Colonic mucosa (tissue), 4 donors: ENCODE data around the gene KBTBD2. TPM values are rescaled to one million over a fixed set of nuclear protein-coding genes. Genes with fewer than 3 reads are reported as not detected.
"Not testable (repeated sequence)": the region's sequence is repeated elsewhere in the genome, so short reads cannot be mapped to it uniquely, and the experiment has no call there.

Experiments used
- DNase-seq: peaks from one replicate; pipeline ENCODE4 v3.0.0-alpha.2; 2020
- H3K27ac ChIP-seq: fragments of 200-600 bp; one replicate; pipeline ENCODE4 v1.8.0; 2021
- H3K27me3 ChIP-seq: fragments of 200-600 bp; one replicate; pipeline ENCODE4 v1.8.0; 2021
- H3K36me3 ChIP-seq: fragments of 200-600 bp; one replicate; pipeline ENCODE4 v1.8.0; 2021
- H3K4me1 ChIP-seq: fragments of 200-600 bp; one replicate; pipeline ENCODE4 v1.8.0; 2021; ENCODE audit warnings: mild to moderate bottlenecking
- H3K4me3 ChIP-seq: fragments of 200-600 bp; one replicate; pipeline ENCODE4 v1.8.0; 2021
- H3K9ac ChIP-seq, 2 donors: one replicate each; pipeline ENCODE4 v1.7.0; 2013; ENCODE audit warnings: control low read depth in 2 of 2, low read depth in 2 of 2, low read length in 2 of 2
- H3K9me3 ChIP-seq: fragments of 200-600 bp; one replicate; pipeline ENCODE4 v1.8.0; 2021
- intact Hi-C: fragments of 100-400 bp; cut with DNase I; formaldehyde crosslinking; loops from one replicate; pipeline ENCODE4 v1.14.1; 2022
- total RNA-seq, 2 donors: library from RNA; stranded (reverse); fragmentation: NEBNext Ultra II Directional in 1 of 2; extraction: Animal tissue kit (Norgen Biotek cat#: 25700) in 1 of 2; gene quantifications; one replicate each; pipeline ENCODE4 v1.2.1, GENCODE V29; 2021
- TF ChIP-seq, protein P1 (sequence below): fragments of 200-600 bp; IDR thresholded peaks from one replicate; pipeline ENCODE4 v1.8.0; 2022; ENCODE audit warnings: antibody characterized with exemption, mild to moderate bottlenecking
- donor health status: healthy.
- donor health status: DM: no; HTN: no; CAD: no.
- donor health status: DM: no; HTN: no; CAD: no.

KBTBD2 gene
- total RNA-seq, 2 donors from 2014 or later = 18.2 to 33.0 TPM

DNA sequence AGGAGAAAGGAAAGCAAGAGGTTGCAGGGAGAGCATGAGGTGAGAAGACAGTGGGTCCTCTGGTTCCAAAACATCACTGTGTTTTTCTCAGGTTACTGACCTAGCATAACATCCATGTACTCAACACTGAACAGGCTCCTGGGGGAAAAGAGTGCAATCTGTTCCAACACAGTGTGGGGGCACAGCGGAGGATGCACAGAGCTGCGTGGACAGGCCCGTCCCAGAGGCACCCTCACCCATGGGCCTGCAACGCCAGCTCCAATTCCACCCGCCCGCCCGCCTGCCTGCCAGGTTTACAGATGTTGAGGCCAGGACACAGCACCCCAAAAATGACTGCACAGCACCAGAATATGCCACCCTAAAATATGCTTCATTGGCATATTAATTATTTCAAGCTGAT lies 38.8 kb upstream of the KBTBD2 start:
- Histone ChIP-seq H3K4me1 (no peaks in the 10 kb centered on the region), H3K36me3 (no peaks in the 10 kb centered on the region), H3K4me3 (no peak overlapping the region), H3K27ac (no peak overlapping the region), H3K9me3 (no peaks in the 10 kb centered on the region), H3K27me3 (no peaks in the 10 kb centered on the region), H3K9ac (no peak overlapping the region)
- TF ChIP-seq, protein P1, sequence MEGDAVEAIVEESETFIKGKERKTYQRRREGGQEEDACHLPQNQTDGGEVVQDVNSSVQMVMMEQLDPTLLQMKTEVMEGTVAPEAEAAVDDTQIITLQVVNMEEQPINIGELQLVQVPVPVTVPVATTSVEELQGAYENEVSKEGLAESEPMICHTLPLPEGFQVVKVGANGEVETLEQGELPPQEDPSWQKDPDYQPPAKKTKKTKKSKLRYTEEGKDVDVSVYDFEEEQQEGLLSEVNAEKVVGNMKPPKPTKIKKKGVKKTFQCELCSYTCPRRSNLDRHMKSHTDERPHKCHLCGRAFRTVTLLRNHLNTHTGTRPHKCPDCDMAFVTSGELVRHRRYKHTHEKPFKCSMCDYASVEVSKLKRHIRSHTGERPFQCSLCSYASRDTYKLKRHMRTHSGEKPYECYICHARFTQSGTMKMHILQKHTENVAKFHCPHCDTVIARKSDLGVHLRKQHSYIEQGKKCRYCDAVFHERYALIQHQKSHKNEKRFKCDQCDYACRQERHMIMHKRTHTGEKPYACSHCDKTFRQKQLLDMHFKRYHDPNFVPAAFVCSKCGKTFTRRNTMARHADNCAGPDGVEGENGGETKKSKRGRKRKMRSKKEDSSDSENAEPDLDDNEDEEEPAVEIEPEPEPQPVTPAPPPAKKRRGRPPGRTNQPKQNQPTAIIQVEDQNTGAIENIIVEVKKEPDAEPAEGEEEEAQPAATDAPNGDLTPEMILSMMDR = no peak
- no peak for DNase-seq
- intact Hi-C loops = no loop called here

DNA sequence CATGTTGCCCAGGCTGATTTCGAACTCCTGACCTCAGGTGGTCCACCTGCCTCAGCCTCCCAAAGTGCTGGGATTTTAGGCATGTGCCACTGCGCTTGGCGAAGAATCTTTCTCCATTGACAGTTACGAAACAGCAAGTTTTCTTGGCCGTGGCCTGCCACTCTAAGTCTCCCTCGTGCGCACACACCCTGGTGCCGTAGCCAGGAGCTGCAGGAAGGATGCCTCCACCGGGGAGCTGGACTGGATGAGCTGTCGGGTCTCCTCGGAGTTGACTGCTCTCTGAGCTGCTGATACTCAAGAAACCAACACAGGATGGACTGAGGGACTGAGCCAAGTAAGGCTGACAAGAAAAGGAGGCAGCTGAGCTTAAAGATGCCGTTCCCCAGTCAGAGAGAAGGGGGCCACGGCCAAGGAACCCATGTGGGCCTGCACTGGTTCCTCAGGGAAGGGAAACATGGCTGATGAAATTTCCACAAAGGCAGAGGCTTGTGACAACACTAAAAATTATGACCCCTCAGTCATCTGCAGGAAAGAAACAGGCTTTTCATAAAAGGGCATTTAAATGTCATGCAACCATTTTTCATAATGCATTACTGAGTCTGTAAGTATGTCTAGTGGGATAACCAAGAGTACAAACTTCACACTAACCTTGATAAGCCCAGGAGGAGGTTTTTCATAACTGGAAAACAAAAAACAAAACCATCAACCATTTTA lies 38.0 kb upstream of the KBTBD2 start:
- no peak overlapping the region for H3K4me3 ChIP-seq
- no peak overlapping the region for H3K9ac ChIP-seq
- no peak for DNase-seq
- no peaks in the 10 kb centered on the region for H3K36me3 ChIP-seq
- intact Hi-C loops = no loop called here
- TF ChIP-seq, protein P1 = no peak
- no peak overlapping the region for H3K27ac ChIP-seq
- no peaks in the 10 kb centered on the region for H3K27me3 ChIP-seq
- H3K4me1 ChIP-seq = no peaks in the 10 kb centered on the region
- H3K9me3 ChIP-seq = no peaks in the 10 kb centered on the region

DNA sequence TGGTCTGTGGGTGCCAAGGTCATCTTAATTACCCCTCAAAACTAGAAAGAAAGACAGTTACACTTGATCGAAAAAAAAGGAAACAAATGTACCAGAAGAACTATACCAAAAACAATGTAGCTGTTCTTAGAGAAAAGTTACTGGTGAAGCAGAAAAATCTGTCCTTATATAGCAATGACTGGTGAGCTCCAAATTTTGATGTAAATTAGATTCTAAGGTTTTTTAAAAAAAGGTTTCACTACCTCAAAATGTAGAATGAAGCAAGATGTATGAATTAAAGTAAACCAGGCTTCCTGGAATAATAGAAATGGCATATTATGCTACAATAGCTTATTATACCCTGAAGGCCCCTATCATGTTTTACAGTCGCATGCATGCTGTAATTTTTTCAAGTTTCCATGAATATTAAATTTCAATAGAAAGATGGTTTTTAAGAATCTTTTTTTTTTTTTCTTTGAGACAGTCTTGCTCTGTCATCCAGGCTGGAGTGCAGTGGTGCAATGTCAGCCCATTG lies 37.3 kb upstream of the KBTBD2 start:
- H3K36me3 ChIP-seq = no peaks in the 10 kb centered on the region
- intact Hi-C loops = no loop called here
- DNase-seq = no peak
- H3K27ac ChIP-seq = no peak overlapping the region
- H3K27me3 ChIP-seq = no peaks in the 10 kb centered on the region
- TF ChIP-seq, protein P1 = no peak
- H3K9ac ChIP-seq = no peak overlapping the region
- no peak overlapping the region for H3K4me3 ChIP-seq
- H3K9me3 ChIP-seq = no peaks in the 10 kb centered on the region
- H3K4me1 ChIP-seq = no peaks in the 10 kb centered on the region

DNA sequence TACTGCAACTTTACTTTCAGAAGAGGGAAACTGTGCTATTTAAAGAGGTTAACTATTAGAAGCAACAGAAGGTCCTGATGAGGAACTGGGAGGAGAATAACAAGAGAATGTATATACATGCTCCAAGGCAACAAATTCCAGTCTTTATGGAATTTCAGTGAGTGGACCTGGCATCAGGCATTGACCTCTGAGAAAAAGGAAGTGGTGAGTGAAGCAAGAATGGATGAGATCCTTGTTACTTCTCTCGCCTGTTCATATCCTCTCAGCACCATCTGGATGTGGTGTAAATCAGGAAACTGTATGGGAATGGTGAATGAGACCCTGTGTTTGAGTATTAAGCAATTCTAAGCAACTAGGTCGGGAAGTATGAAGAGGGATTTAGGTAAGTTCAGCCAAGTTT lies 30.3 kb upstream of the KBTBD2 start:
- TF ChIP-seq, protein P1 = no peak
- intact Hi-C loops = no loop called here
- no peak overlapping the region for H3K4me3 ChIP-seq
- H3K4me1 ChIP-seq = no peaks in the 10 kb centered on the region
- no peaks in the 10 kb centered on the region for H3K27me3 ChIP-seq
- H3K36me3 ChIP-seq = no peaks in the 10 kb centered on the region
- no peak overlapping the region for H3K9ac ChIP-seq
- no peak for DNase-seq
- H3K27ac ChIP-seq = no peak overlapping the region
- no peaks in the 10 kb centered on the region for H3K9me3 ChIP-seq

DNA sequence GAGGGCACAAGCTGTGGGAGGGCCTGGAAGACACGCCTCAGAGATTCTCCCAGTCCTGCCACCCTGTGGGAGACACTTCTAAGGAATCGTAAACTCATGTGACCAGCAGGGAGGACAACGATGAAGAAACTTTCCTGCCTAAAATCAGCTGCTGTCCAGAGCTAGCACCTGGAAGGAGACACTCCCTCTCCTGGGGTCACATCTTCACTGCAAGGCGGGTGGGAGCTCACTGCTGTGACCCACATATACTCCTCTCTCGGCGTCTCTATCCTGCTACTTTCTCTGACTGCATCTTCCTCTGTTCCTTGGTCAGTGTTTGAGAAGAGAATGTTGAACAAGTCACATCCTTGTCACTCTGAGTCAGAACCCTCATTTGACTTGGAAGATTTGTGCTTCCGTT lies 25.4 kb upstream of the KBTBD2 start:
- H3K27ac ChIP-seq, H3K36me3 ChIP-seq, H3K9ac ChIP-seq, DNase-seq, H3K27me3 ChIP-seq, intact Hi-C loops, H3K9me3 ChIP-seq, H3K4me1 ChIP-seq, H3K4me3 ChIP-seq: not testable (repeated sequence)

DNA sequence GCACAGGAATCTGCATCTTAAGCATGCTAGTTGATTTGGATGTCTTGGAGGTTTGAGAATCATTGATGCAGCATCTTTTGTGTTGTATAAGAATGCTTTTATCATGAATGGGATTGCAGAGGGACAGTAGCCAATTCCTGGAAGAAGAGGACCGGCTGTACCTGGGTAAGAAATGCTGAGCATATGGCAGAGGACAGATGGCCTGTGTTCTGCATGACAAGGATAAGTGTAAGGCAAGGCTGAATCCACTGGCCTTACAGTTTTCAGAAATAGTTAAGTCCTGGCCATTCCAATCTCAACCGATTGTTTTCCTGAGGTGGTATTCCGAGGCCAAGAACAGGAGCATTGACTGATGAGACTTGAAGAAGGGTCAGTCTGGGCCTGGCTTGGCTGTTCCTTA lies 24.4 kb upstream of the KBTBD2 start:
- Histone ChIP-seq H3K36me3 (no peaks in the 10 kb centered on the region), H3K27me3 (no peaks in the 10 kb centered on the region), H3K9ac (no peak overlapping the region), H3K4me1 (no peaks in the 10 kb centered on the region), H3K9me3 (no peaks in the 10 kb centered on the region), H3K4me3 (no peak overlapping the region), H3K27ac (no peak overlapping the region)
- intact Hi-C loops = no loop called here
- no peak for DNase-seq
- TF ChIP-seq, protein P1 = no peak
